Endothelial cell of umbilical vein (primary cell): ENCODE data around the gene RUNX2. TPM values are rescaled to one million over a fixed set of nuclear protein-coding genes. Genes with fewer than 3 reads are reported as not detected.

Experiments
- BruUV-seq: library from RNA; stranded (reverse); fragments of 400-500 nt; replicated peaks from 2 replicates; lab custom pipeline; 2021; lab: Mats Ljungman, UMichigan
- CTCF ChIA-PET: fragments of 300-600, 350-600 bp; sonication (Branson Sonifier 250); formaldehyde crosslinking; loops from one replicate; lab custom pipeline; 2021; ENCODE audit warnings: antibody characterized with exemption, inconsistent platforms; lab: Charles Lee
- POLR2A ChIA-PET: fragments of 300-600, 350-600 bp; sonication (Branson Sonifier 250); formaldehyde crosslinking; loops from one replicate; lab custom pipeline; 2021; ENCODE audit warnings: antibody characterized with exemption, inconsistent platforms; lab: Charles Lee
- DNase-seq: peaks from one replicate; pipeline ENCODE4 v3.0.0-alpha.2; 2011; ENCODE audit warnings: low read depth, low spot score
- FAIRE-seq: peaks from 2 replicates; lab custom pipeline; 2011; peaks lifted over from hg19 to GRCh38; lab: Jason Lieb, UNC
- H2AFZ ChIP-seq: 2 replicates; pipeline ENCODE4 v1.6.0; 2012; ENCODE audit warnings: low read depth, low read length, control low read depth, inconsistent platforms
- H3K27ac ChIP-seq: 2 replicates; pipeline ENCODE4 v1.5.1; 2011; ENCODE audit warnings: low read depth, mild to moderate bottlenecking, control low read depth, low read length, moderate library complexity; ENCODE audit not compliant: insufficient read depth
- H3K27me3 ChIP-seq, 2 experiments: 2 replicates each; pipeline versions ENCODE4 v1.6.0 to v1.6.1; 2011; ENCODE audit warnings: low read length in 2 of 2, mixed read lengths in 1 of 2; ENCODE audit not compliant: control insufficient read depth in 2 of 2, insufficient read depth in 2 of 2
- H3K36me3 ChIP-seq, 2 experiments: 2 replicates in 1 of 2; 3 replicates in 1 of 2; pipeline ENCODE4 v1.5.1; 2011; ENCODE audit warnings: low read length in 2 of 2, mild to moderate bottlenecking in 1 of 2, moderate library complexity in 1 of 2; ENCODE audit not compliant: control insufficient read depth in 2 of 2, insufficient read depth in 2 of 2; ENCODE audit errors: extremely low read depth in 1 of 2
- H3K4me1 ChIP-seq: 3 replicates; pipeline ENCODE4 v1.5.1; 2011; ENCODE audit warnings: mild to moderate bottlenecking, low read length; ENCODE audit not compliant: control insufficient read depth, insufficient read depth; ENCODE audit errors: extremely low read depth
- H3K4me2 ChIP-seq: 2 replicates; pipeline ENCODE4 v1.6.1; 2011; ENCODE audit warnings: low read length, control low read depth, mixed read lengths; ENCODE audit not compliant: insufficient read depth
- H3K4me3 ChIP-seq, 3 experiments: fragments of 200-600 bp in 1 of 3; sonication (generic), shearing (Covaris generic) in 1 of 3; replicated peaks in 1 of 3; 2 replicates each; pipeline ENCODE4 v1.5.1; 2011 to 2016; ENCODE audit warnings: control low read depth in 3 of 3, low read length in 3 of 3, mild to moderate bottlenecking in 2 of 3, inconsistent platforms in 1 of 3, low read depth in 1 of 3, moderate library complexity in 1 of 3; ENCODE audit not compliant: insufficient read depth in 1 of 3
- H3K79me2 ChIP-seq: 2 replicates; pipeline ENCODE4 v1.6.0; 2012; ENCODE audit warnings: low read length, inconsistent platforms; ENCODE audit not compliant: control insufficient read depth, insufficient read depth
- H3K9ac ChIP-seq: replicated peaks from 2 replicates; pipeline ENCODE3; 2011; ENCODE audit warnings: low read length, control low read depth; ENCODE audit not compliant: insufficient read depth; ENCODE audit errors: extremely low read depth
- H3K9me1 ChIP-seq: replicated peaks from 3 replicates; pipeline ENCODE4 v1.6.0; 2011; ENCODE audit warnings: mild to moderate bottlenecking, low read length; ENCODE audit not compliant: control insufficient read depth, insufficient read depth; ENCODE audit errors: extremely low read depth
- H3K9me3 ChIP-seq: replicated peaks from 2 replicates; pipeline ENCODE4 v1.5.1; 2012; ENCODE audit warnings: low read length, inconsistent platforms; ENCODE audit not compliant: control insufficient read depth, insufficient read depth
- H4K20me1 ChIP-seq: replicated peaks from 2 replicates; pipeline ENCODE3; 2011; ENCODE audit warnings: mild to moderate bottlenecking, low read length; ENCODE audit not compliant: control insufficient read depth, insufficient read depth; ENCODE audit errors: extremely low read depth
- CTCF ChIP-seq, 2 donors: IDR thresholded peaks; 1 replicate in 1 of 2; 2 replicates in 1 of 2; pipeline ENCODE4 v1.5.1; 2011; ENCODE audit warnings: low read length in 2 of 2, mild to moderate bottlenecking in 2 of 2, moderate library complexity in 2 of 2, control low read depth in 1 of 2, inconsistent platforms in 1 of 2, low read depth in 1 of 2; ENCODE audit not compliant: insufficient read depth in 1 of 2; ENCODE audit errors: extremely low read depth in 1 of 2
- EZH2 ChIP-seq: IDR thresholded peaks from 2 replicates; pipeline ENCODE4 v1.6.1; 2012; ENCODE audit warnings: borderline replicate concordance, low read depth, mild to moderate bottlenecking, moderate library complexity, low read length, inconsistent platforms; ENCODE audit not compliant: severe bottlenecking
- FOS ChIP-seq: IDR thresholded peaks from 2 replicates; pipeline ENCODE4 v1.6.1; 2011; ENCODE audit warnings: mild to moderate bottlenecking, low read length, moderate library complexity, borderline replicate concordance; ENCODE audit not compliant: insufficient read depth
- GATA2 ChIP-seq: IDR thresholded peaks from 2 replicates; pipeline ENCODE4 v1.7.0; 2011; ENCODE audit warnings: low read depth, mild to moderate bottlenecking, moderate library complexity, mixed read lengths, low read length; ENCODE audit not compliant: insufficient read length, insufficient read depth
- JUN ChIP-seq: IDR thresholded peaks from 2 replicates; pipeline ENCODE4 v1.6.1; 2011; ENCODE audit warnings: borderline replicate concordance, low read depth; ENCODE audit not compliant: insufficient read length, insufficient read depth
- MAX ChIP-seq: IDR thresholded peaks from 2 replicates; pipeline ENCODE4 v1.6.1; 2011; ENCODE audit not compliant: insufficient read depth, insufficient read length
- MYC ChIP-seq: IDR thresholded peaks from one replicate; pipeline ENCODE4 v1.6.1; 2011; ENCODE audit warnings: mild to moderate bottlenecking, low read depth, low read length
- POLR2A ChIP-seq: IDR thresholded peaks from 2 replicates; pipeline ENCODE4 v1.6.1; 2012; ENCODE audit warnings: low read depth, mild to moderate bottlenecking, control low read depth, low read length
- POLR2AphosphoS5 ChIP-seq: IDR thresholded peaks from 2 replicates; pipeline ENCODE4 v1.6.1; 2012; ENCODE audit warnings: low read depth, mild to moderate bottlenecking, control low read depth, low read length, moderate library complexity; ENCODE audit not compliant: insufficient read depth
- dilution Hi-C: fragments of 300-500 bp; cut with MboI; formaldehyde crosslinking; loops from one replicate; pipeline ENCODE4 v1.15.0; 2019; ENCODE audit warnings: low sequenced_read_pairs; ENCODE audit not compliant: extremely low pct_ligation_motif_present
- intact Hi-C: fragments of 100-400 bp; cut with micrococcal nuclease; formaldehyde crosslinking; loops from one replicate; pipeline ENCODE4 v1.10.0; 2022
- polyA plus RNA-seq, 4 experiments: library from polyadenylated mRNA; depleted of rRNA in 3 of 4; stranded (reverse) in 3 of 4; unstranded in 1 of 4; fragments of >200 nt; gene quantifications; 2 replicates each; pipeline versions ENCODE4 v1.2.1 to v1.2.3, GENCODE V29; 2011 to 2012; ENCODE audit warnings: missing spikeins in 1 of 4
- total RNA-seq: library from RNA; stranded (reverse); gene quantifications from 2 replicates; pipeline ENCODE4 v1.2.3, GENCODE V29; 2021

Gene RUNX2
- total and polyA plus RNA-seq, 2 donors (not counting 3 experiments of a cell fraction or from before 2014, with no cell fraction given): 0.06 TPM; not detected in 1

GRCh38 chr6:45458672-45459071, 130.5 kb downstream of the RUNX2 start:
- POLR2A ChIA-PET: no interaction called here
- H3K4me3 ChIP-seq: no peak overlapping the region
- FAIRE-seq: no peak
- no peak overlapping the region for H3K27ac ChIP-seq
- dilution Hi-C loops: no loop called here
- CTCF ChIA-PET: no interaction called here
- no peak for DNase-seq
- no peak overlapping the region for H3K4me2 ChIP-seq
- H4K20me1 ChIP-seq: no peaks in the 10 kb centered on the region
- BruUV-seq: no TSS peak
- H3K4me1 ChIP-seq: peaks cover 9% of the 10 kb centered on the region
- H3K36me3 ChIP-seq: no peaks in the 10 kb centered on the region
- no peak for TF ChIP-seq GATA2
- TF ChIP-seq CTCF (IDR thresholded peaks at IDR 0.05; ENCODE audit: extremely low read depth in 1 of 2, insufficient read depth in 1 of 2, low read depth in 1 of 2, low read length in 2 of 2): no peak
- TF ChIP-seq JUN: no peak
- no peak for TF ChIP-seq MYC
- TF ChIP-seq MAX: no peak
- TF ChIP-seq POLR2A: no peak
- no peak for TF ChIP-seq FOS
- no peak for TF ChIP-seq POLR2AphosphoS5
- TF ChIP-seq EZH2: no peak
- H3K9me3 ChIP-seq: no peaks in the 10 kb centered on the region
- no peaks in the 10 kb centered on the region for H3K79me2 ChIP-seq
- H2AFZ ChIP-seq: no peak overlapping the region
- intact Hi-C loops: no loop called here
- no peaks in the 10 kb centered on the region for H3K9me1 ChIP-seq
- H3K9ac ChIP-seq: no peak overlapping the region
- peaks cover 14% of the 10 kb centered on the region in 2 experiments for H3K27me3 ChIP-seq
